DOHH2 (cell line): ENCODE measurements around the gene PLXNB1.

Experiments
- H3F3A ChIP-seq: fragments of 200-600 bp; sonication (generic), shearing (Covaris generic); 2 replicates; pipeline ENCODE4 v1.6.0; 2016; ENCODE audit warnings: antibody characterized with exemption, mild to moderate bottlenecking; ENCODE audit not compliant: control insufficient read depth, insufficient read depth
- H3K27ac ChIP-seq: fragments of 200-600 bp; sonication (generic); 2 replicates; pipeline ENCODE4 v1.5.1; 2014; ENCODE audit warnings: low read depth, mild to moderate bottlenecking, low read length, moderate library complexity
- H3K27me3 ChIP-seq: fragments of 200-600 bp; sonication (generic); 2 replicates; pipeline ENCODE4 v1.6.1; 2014; ENCODE audit warnings: mild to moderate bottlenecking, low read length, mixed read lengths; ENCODE audit not compliant: control insufficient read depth
- H3K36me3 ChIP-seq: fragments of 200-600 bp; sonication (generic); 2 replicates; pipeline ENCODE4 v1.6.1; 2014; ENCODE audit warnings: mild to moderate bottlenecking, low read length, moderate library complexity, mixed read lengths; ENCODE audit not compliant: control insufficient read depth
- H3K4me1 ChIP-seq: fragments of 200-600 bp; sonication (generic); 2 replicates; pipeline ENCODE4 v1.6.1; 2014; ENCODE audit warnings: mild to moderate bottlenecking, low read length, mixed read lengths; ENCODE audit not compliant: control insufficient read depth
- H3K4me2 ChIP-seq: fragments of 200-600 bp; sonication (generic); 2 replicates; pipeline ENCODE4 v1.6.0; 2014; ENCODE audit warnings: mild to moderate bottlenecking, low read length, moderate library complexity
- H3K4me3 ChIP-seq: fragments of 200-600 bp; sonication (generic); 2 replicates; pipeline ENCODE4 v1.5.1; 2014; ENCODE audit warnings: mild to moderate bottlenecking, low read length, mixed read lengths
- H3K79me2 ChIP-seq: fragments of 200-600 bp; sonication (generic); 2 replicates; pipeline ENCODE4 v1.6.1; 2014; ENCODE audit warnings: mild to moderate bottlenecking, low read length, mixed read lengths; ENCODE audit not compliant: control insufficient read depth
- H3K9me2 ChIP-seq: fragments of 200-600 bp; sonication (generic); replicated peaks from 2 replicates; pipeline ENCODE4 v1.6.1; 2014; ENCODE audit warnings: mild to moderate bottlenecking, low read length, mixed read lengths; ENCODE audit not compliant: control insufficient read depth
- H3K9me3 ChIP-seq: fragments of 200-600 bp; sonication (generic); 2 replicates; pipeline ENCODE4 v1.6.1; 2014; ENCODE audit warnings: antibody characterized with exemption, low read length, mixed read lengths; ENCODE audit not compliant: control insufficient read depth, insufficient read depth
- H4K20me1 ChIP-seq: fragments of 200-600 bp; sonication (generic); 2 replicates; pipeline ENCODE4 v1.6.0; 2014; ENCODE audit warnings: low read depth, mild to moderate bottlenecking, antibody characterized with exemption, low read length, moderate library complexity; ENCODE audit not compliant: control insufficient read depth, insufficient read depth
- CTCF ChIP-seq: fragments of 200-600 bp; sonication (generic); IDR thresholded peaks from one replicate; pipeline ENCODE4 v1.5.1; 2014; ENCODE audit warnings: antibody characterized with exemption, mild to moderate bottlenecking, low read depth, low read length; ENCODE audit not compliant: poor library complexity, severe bottlenecking
- EZH2phosphoT487 ChIP-seq: fragments of 200-600 bp; sonication (generic); IDR thresholded peaks from 2 replicates; pipeline ENCODE4 v1.6.1; 2017; ENCODE audit warnings: borderline replicate concordance, mild to moderate bottlenecking, antibody characterized with exemption, low read length, moderate library complexity, mixed read lengths

Gene PLXNB1

GRCh38 chr3:48435223-48435595, 5.3 kb upstream of the PLXNB1 start:
- Histone ChIP-seq H3K79me2 (peaks cover 36% of the 10 kb centered on the region), H4K20me1 (no peaks in the 10 kb centered on the region), H3K27ac (no peak overlapping the region), H3F3A (peaks cover 3% of the 10 kb centered on the region; the same call in 1 of the 2 replicates), H3K36me3 (peaks cover 43% of the 10 kb centered on the region), H3K4me2 (no peak overlapping the region), H3K9me2 (no peaks in the 10 kb centered on the region), H3K27me3 (no peaks in the 10 kb centered on the region), H3K4me3 (no peak overlapping the region), H3K4me1 (peaks cover 39% of the 10 kb centered on the region), H3K9me3 (no peaks in the 10 kb centered on the region)
- no peak for TF ChIP-seq EZH2phosphoT487
- TF ChIP-seq CTCF = no peak

- Histone ChIP-seq H3K79me2 (peaks cover 31% of the 10 kb centered on the region), H3K4me1 (peaks cover 44% of the 10 kb centered on the region), H3K9me3 (no peaks in the 10 kb centered on the region), H4K20me1 (no peaks in the 10 kb centered on the region), H3K27me3 (no peaks in the 10 kb centered on the region), H3K4me2 (no peak overlapping the region), H3K4me3 (no peak overlapping the region), H3K9me2 (no peaks in the 10 kb centered on the region), H3K27ac (no peak overlapping the region), H3F3A (peaks cover 3% of the 10 kb centered on the region; the same call in 1 of the 2 replicates), H3K36me3 (peaks cover 40% of the 10 kb centered on the region)
- TF ChIP-seq EZH2phosphoT487 (no peak), CTCF (no peak)
Measured at GRCh38 chr3:48434591-48435222, 4.8 kb upstream of the PLXNB1 start.

GRCh38 chr3:48433472-48434118, 3.7 kb upstream of the PLXNB1 start:
- H3K4me3 ChIP-seq = no peak overlapping the region
- no peak overlapping the region for H3K4me2 ChIP-seq
- no peak for TF ChIP-seq EZH2phosphoT487
- no peak for TF ChIP-seq CTCF
- no peaks in the 10 kb centered on the region for H4K20me1 ChIP-seq
- H3K9me2 ChIP-seq = no peaks in the 10 kb centered on the region
- no peaks in the 10 kb centered on the region for H3K9me3 ChIP-seq
- peaks cover 4% of the 10 kb centered on the region for H3K27me3 ChIP-seq
- peaks cover 20% of the 10 kb centered on the region for H3K79me2 ChIP-seq
- H3K4me1 ChIP-seq = peaks cover 37% of the 10 kb centered on the region
- H3F3A ChIP-seq = peaks cover 1% of the 10 kb centered on the region; the same call in 1 of the 2 replicates
- no peak overlapping the region for H3K27ac ChIP-seq
- H3K36me3 ChIP-seq = peaks cover 37% of the 10 kb centered on the region
